HG03060 (cell line): ENCODE data around the gene ITGB1BP1.

Experiments
- ATAC-seq: cut with Tn5 transposase; IDR thresholded peaks from one replicate; pipeline ENCODE4 v1.9.1; 2021; ENCODE audit warnings: low read depth, moderate number of reproducible peaks; ENCODE audit not compliant: unreplicated experiment

ITGB1BP1 gene

DNA sequence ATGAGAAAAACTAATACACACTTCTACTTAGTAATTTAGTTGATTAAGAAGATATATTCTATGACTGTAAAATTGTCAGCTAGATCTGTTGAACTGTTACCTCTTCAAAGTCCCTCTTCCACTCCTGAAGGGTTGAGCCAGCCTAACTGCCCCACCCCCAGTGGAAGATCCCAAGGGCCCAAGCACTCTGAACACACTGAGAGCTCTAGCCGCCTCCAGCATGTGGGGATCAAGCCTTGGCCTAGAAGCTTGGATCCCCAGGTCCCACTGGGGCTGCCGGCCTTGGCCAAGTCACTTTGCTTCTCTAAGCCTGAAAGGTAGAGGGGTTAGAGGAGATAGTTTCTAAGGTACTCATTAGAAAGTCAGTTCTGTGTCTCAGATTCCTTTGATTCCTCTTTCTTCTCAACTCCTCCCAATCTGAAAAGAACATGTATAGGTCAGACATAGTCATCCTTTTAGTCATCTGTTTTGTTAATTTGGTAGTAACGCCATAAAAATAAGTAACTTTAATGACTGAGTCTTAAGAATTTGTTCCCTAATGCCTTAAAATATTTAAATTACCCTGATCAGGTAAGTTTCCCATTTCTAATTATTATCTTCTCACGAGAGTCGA lies 5.7 kb upstream of the ITGB1BP1 start:
- no peak for ATAC-seq

DNA sequence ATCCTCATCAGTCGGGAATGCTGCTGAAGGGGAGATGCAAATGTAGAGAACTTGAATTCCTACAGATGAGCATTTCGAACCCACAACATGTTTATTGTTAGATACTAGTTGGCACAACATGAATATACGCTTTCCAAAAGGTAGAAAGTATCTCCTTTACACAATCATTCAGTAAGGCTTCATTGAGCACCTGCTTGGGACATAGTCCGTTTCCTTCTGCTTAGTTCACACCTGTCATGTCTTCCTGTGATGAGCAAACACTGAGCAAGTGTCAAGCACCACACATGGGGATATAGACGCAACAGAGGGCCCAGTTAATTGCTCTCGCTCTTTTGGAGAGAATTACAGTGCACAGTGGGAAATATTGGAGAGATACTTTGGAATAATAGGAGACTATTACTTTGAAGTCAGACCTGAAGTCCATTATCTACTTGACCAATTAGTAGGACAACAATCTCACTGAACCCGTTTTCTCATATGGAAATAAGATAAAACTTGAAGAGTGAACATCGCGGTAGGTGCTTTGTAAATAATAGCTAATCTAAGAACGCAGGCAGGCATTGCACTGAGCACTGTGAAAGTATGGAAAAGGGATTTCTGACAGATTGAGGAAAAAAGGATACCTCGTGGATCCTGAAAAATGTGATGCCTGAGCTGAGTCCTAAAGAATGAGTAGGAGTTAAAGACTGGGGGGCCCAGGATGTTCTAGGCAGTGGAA lies 1.3 kb upstream of the ITGB1BP1 start:
- no peak for ATAC-seq

DNA sequence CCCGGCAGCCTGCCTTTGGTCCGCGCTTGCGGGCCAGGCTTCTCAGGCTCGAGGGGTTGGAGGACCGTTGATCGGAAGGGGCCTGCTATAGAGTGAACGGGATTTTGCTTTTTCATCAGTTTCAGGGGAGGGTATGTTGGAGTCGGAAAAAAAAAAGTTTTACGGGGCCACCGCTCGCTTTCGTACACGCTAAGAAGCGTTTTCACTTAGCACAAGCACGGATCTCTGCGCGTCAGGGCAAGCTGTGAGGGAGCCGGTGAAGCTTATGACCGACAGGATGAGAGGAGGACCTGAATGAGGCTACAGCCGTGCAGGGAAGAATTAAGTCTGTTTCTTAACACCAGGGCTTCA lies 569 bp upstream of the ITGB1BP1 start:
- ATAC-seq: no peak

DNA sequence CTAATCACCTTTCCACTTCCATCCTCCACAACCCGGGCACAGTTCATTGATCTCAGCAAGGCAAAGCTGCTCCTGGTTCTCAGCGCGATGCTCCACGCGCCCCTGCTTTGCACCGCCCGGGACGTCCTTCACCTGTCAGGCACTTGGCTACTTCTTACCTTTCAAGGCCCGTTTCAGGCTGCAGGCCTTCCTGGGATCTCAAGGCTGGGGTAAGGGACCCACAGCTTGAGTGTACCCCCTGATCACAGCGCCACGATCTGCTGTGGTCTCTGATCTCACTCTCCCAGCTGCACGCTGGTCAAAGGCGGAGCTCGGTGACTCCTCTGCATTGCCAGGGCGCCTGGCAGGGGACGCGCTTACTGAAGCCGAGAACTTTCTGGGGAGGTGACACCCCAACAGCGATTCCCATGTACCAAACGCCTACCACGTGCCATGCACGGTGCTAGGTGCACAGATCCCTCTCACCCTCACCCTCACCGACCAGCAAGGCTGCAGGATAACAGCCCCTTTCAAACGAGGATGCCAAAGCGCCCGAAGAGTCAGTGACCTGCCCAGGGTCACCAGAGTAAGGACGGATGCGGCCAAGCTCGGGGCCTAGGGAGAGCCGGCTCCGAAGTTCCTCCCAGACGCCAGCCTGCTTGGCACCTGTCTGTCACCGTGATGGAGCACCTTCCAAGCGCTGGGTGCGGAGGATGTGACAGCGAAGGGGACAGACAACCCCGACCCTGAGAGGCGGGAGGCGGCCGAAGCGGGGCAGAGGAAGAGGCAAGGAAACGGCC lies 818 bp downstream of the ITGB1BP1 start:
- ATAC-seq: peak; percentile 4

DNA sequence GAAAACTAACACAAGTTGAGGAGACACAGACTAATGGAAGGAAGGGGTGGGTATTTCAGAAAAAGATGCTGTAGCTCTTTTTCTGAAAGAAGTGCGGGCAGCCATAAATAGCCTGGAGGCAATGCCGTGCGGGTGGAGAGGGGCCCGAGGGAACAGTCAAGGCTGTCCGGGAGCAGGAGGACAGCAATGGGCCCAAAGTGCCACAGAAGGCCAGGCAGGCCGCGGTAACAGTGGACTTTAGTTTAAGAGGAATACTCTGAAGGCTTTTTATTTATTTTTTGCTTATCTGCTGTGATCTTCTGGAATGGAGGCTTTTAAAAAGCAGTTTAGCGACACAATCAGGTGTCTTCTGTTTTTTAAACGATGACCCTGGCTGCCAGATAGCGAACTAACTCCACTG lies 2.8 kb downstream of the ITGB1BP1 start:
- no peak for ATAC-seq

DNA sequence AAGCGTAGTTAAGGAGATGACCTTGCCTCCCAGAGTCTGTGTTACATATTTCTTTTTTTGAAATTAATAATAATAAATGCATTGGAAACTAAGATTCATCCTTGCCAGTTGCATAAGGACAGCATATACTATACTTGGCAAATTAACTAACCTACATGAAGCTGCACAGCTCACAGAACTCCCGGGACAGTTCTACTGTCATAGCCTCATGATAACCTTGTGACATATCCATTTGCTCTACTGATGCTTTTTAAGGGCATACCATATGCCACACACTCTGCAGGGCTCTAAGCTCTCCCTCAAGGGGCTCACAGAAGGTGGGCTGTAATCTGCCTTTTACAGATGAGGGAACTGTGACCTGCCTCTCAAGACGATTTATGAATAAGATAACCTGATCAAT lies 3.8 kb downstream of the ITGB1BP1 start:
- ATAC-seq: no peak

DNA sequence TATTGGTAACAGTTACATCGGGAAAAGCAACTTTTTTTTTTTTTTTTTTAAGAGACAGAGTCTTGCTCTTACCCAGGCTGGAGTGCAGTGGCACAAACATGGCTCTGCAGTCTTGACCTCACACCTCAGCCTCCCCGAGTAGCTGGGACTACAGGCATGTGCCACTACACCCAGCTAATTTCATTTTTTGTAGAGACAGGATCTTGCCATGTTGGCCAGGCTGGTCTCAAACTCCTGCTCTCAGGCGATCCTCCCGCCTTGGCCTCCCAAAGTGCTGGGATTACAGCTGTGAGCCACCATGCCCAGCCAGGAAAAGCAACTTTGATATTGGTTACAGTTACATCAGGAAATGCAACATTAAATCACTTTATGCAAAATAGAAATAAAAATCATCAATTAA lies 4.6 kb downstream of the ITGB1BP1 start:
- no peak for ATAC-seq

DNA sequence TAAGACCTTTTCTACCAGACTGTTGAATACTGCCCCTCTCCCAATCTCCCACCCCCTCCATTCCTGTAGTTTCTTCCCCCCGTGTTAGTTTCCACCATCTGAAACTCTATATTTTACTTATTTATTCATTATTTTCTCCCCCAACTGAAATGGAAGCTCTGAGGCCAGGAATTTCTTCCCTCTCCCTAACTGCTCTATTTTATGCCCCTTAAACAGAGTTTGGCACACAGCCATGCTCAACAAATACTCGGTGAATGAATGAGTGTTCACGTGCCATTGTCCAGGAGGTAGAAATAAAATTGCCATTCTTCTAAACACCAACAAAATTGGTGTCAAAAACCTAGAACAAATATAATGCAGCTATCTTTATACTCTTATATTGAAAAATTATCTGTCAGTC lies 5.6 kb downstream of the ITGB1BP1 start:
- ATAC-seq: no peak

DNA sequence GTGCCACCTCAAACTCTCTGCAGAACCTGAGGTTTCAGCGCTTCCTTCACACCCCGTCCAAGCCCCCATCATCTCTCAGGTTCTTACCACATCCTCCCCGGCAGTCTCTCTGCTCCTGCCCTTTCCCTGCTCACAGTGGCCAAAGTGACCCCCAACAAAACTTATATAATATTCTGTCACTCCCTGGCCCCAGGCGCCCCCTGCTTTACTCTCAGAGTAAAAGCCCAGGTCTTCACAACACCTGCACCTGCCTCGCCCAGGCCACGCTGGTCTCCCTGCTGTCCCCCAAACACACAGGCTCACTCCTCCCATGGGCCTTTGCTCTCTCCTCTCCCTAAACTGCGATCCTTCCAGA lies 6.4 kb downstream of the ITGB1BP1 start:
- no peak for ATAC-seq

DNA sequence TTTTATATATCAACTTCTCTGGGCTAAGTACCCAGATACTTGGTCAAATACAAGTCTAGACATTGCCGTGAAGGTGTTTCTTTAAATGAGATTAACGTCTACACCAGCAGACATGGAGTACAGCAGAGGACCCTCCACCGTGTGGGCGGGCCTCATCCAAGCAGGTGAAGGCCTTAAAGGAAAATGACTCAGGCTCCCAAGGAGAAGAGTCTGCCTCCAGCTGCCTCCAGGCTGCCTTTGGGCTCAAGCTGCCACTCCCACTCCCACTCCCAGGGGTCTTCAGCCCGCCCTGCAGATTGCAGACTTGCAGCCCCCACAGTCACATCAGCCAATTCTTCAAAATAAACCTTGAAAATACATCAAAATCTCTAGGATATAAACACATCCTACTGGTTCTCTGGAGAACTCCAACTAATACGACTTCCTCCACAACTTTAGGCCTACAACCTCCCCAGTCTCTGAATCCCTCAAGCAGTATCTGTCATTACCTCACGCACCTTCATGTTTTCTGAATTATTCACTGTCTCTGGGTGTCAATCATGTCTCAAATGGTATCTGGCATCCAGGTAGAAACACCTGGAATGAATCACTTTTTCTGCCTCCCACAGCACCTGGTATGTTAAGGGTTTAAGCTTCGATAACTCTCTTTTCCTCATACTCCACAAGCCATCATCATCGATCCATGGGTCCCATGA lies 6.9 kb downstream of the ITGB1BP1 start:
- no peak for ATAC-seq

DNA sequence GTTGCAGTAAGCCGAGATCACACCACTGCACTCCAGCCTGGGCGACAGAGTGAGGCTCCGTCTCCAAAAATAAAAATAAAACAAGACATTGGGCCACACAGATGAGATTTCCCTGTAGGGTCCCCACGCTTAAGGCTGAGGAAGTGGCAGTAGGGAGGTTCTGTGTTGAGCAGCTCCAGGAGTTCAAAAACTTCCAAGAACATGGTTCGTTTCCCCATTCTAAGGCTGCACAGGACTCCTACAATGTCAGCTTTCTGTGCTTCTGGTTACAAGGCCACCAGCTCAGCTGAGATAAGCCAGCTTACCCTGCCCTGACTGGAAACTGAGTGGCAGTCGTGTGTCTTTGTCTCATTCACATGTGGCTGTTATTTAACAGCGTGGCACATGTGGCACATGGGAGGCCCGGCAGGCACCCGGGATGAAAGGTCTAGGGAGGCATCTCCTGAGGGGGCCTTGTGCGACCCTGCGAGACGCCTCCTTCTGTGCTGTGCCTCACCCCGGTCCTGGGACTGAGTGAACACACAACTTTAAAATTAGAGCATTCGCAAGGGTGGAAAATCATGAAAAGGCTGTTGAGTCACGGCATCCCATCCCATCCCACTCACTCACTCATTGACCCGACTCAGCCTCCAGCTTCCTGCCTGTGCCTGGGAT lies 7.7 kb downstream of the ITGB1BP1 start:
- no peak for ATAC-seq

DNA sequence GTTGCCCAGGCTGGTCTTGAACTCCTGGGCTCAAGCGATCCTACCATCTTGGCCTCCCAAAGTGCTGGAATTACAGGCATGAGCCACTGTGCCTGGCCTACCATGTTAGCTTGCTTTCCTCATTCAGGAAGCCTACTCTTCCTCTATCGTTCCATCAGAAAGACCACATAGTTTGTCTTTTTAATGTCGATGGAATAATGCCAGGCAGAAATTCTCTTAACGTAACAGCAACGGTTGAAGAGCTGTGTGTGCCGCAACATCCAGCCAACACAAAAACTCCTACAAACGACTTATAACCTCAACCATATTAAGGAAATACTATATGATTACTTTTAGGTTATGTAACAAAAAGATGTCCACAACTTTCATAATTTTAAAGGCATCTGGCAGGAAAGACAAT lies 10.5 kb downstream of the ITGB1BP1 start:
- no peak for ATAC-seq

DNA sequence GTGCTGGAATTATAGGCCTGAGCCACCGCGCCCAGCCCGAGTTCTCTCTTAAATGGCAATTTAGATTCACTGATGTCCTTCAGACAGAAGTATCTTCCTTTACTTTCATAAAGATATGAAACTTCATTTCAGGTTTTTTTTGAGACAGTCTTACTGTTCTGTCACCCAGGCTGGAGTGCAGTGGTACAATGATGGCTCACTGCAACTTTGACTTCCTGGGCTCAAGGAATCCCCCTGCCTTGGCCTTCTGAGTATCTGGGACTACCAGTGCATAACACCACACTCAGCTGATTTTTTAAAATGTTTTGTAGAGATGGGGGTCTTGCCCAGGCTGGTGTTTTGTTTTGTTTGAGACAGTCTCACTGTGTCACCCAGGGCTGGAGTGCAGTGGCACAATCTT lies 13.2 kb downstream of the ITGB1BP1 start:
- no peak for ATAC-seq

DNA sequence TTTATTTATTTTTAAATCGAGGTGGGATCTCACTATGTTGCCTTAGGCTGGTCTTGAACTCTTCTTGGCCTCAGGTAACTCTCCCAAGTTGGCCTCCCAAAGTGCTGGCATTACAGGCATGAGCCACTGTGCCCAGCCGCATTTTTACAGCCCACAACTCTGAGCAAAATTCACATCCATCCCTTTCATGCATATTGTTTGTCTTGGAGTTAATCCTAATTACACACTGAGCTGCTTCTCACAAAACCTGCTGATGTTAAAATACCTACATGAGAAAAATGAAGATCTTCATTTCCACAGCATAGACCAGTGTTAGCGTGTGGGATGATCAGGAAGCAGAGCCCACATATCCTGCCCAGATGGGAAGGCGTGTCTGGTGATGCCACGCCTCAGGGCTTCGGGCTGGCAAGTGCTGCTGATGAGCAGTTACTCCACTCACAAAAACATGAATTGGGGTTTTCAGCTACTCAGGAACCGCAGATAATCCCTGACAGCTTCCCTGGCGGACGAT lies 14.6 kb downstream of the ITGB1BP1 start:
- ATAC-seq: no peak

DNA sequence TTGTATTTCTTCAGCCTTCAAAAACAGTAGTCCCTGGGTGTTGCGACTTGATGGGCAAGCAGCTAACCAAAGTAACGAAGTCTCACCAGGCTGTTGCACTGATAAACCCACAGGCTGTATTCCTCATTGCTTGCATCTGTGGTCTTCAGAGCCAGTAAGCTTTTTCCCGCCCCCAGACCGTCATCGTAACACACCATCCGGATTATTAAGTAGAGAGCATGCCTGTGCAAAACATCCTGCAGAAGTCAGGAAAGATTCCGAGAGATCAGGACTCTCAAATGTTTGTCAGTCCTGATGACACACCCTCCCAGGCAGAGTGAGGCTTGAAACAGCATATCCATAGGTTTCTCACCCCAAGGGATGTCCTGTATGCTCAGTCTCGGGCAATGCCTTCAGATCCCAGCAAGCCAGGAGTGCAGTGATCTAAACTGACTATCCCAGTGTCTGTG lies 15.9 kb downstream of the ITGB1BP1 start:
- ATAC-seq: no peak

DNA sequence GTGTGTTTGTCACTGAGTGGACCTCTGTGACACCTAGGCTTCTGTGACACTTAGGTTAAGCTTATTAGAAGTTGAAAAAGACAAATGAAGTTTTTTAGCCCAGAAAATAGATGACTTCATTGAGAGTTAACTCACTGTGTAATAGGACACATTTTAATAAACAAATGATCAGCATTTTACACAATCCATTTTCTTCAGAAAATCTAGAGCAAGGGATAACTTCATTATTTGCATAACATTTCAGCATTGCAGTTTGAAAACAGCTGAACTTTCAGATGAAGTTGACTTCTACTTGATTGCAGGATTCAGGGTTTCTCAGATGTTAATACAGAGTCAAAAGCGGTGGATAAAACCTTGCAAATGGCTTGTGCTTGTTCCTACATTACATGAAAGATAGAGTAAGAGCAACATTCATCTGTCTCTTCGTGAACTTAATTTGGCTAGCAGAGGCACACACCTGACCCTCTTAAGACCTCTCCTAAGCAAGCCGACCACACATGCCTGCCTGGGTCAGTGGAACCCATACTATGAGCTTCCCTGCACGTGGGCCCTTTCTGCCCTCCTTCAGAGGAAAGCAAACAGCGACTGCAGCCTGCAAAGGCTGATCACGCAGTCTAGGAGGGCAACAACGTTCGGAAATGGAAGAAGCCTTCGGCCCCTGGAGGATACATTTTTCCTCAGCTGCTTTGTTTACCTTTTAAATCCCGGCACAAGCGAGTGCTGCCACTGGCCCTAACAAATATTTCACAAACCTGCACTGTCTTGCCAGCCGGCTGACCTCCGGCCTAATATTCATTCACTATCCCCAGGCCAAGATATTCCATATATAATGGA lies 16.6 kb downstream of the ITGB1BP1 start:
- ATAC-seq: no peak

DNA sequence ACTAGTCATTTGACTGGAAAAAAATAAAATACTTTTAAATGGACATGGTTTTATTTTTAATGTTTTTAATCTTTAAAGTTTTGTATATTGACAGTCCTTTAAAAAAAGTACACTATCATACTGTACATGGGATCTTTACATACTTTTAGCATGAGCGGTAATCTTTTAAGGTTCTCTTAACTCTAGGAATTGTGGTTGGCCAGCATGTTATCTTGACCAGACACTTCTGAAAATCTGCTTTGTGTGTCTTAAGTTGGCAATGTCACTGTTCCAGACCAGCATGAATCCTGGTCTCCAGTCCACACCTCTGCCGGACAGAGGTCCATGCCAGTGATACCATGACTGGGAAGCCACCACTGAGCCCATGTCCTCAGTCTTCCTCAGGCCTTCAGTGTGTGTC lies 17.7 kb downstream of the ITGB1BP1 start:
- ATAC-seq: no peak

DNA sequence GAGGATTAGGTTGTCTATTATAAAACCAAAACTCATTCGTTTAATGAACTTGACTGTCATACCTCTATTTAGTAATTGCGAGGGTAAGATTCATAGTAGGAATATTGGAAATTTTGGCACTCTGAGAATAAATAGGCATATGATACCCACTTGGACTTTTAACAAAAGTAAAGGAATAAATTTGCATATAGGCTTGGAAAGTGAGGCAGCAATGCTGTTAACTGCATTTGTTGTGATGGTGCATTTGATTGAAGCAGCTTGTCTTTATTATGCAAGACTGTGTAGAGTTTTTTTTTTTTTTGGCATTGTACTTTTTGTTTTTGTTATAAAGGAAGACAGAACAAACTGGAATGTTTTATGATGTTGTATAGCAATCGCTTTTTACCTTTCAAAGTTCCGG lies 18.9 kb downstream of the ITGB1BP1 start:
- ATAC-seq: no peak

DNA sequence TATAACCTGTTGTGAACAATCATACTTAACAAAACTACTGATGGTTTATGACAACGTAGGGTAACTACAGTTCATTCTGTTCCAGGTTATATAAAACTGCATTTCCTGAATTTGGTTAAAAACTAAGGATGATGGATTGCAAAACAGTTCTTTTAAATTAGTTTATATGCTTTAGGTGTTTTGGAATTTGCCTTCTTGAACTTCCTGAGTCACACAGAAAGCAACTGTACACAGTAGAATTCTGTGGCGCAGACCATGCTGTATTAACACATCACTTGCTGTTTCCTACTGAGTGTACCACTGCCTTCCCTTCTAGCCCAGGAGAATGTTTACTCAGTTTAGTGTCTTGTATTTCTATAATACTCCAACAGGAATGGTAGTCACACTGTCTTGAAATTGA lies 19.4 kb downstream of the ITGB1BP1 start:
- ATAC-seq: no peak
